Endometrial microvascular endothelial cells (primary cell): ENCODE data around the gene HS6ST3. TPM values are rescaled to one million over a fixed set of nuclear protein-coding genes. Genes with fewer than 3 reads are reported as not detected.
"Not testable (repeated sequence)": the region's sequence is repeated elsewhere in the genome, so short reads cannot be mapped to it uniquely, and the experiment has no call there.

Experiments used
- in situ Hi-C: cut with HindIII; loops from 2 replicates; pipeline ENCODE4 v1.10.0; 2017; ENCODE audit warnings: low sequenced_read_pairs, low pct_unique_long_range_greater_than_20kb; ENCODE audit errors: inconsistent ontology term
- total RNA-seq: library from RNA; depleted of rRNA; stranded (reverse); fragments of >200 nt; gene quantifications from one replicate; pipeline ENCODE4 v1.2.3, GENCODE V29; 2015; ENCODE audit errors: inconsistent ontology term

The HS6ST3 gene
- total RNA-seq, 1 donor from 2014 or later = not detected

DNA sequence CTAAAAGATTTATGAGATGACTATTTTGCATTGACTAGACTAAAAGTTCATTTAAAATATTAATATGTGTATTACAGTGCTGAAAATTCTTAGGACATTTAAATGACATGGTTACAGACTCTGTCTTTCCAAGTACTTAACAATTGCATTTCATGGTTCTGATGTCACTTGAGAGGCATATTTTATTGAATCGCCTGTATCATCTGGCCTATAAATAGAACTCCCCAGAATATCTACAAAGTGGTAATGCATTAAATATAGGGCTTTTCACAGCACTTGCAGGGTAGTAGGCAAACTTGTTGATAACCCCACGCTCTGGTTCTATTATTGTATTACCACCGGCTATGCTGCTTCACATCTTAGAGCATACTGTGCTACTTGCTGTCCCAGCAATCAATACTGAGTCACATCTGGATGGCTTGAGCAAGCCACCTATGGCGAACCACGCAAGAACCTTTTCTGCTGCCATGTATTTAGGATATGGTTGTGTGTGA is 400.6 kb downstream of the HS6ST3 start:
- in situ Hi-C loops = no loop called here

DNA sequence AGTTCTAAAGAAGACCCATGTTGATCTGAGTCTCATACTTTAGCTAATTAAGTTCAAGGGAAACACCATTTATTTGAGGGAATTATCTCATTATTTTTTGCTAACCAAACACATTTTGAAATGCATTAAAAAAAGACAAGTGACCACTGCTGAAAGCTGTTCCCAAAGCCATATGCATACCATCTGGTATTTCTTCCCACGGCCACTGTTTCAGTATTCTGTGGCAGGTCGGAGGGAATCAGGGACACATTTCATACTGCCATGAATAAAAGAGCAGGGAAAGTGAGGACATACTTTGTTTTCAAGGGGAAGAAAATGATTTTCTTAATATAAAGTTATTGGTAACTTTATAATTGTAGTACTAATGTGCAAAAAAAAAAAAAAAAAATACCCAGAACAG is 401.2 kb downstream of the HS6ST3 start:
- in situ Hi-C loops = no loop called here

- in situ Hi-C loops = no loop called here
Measured at GRCh38 chr13:96492766-96493165, 402.9 kb downstream of the HS6ST3 start.

DNA sequence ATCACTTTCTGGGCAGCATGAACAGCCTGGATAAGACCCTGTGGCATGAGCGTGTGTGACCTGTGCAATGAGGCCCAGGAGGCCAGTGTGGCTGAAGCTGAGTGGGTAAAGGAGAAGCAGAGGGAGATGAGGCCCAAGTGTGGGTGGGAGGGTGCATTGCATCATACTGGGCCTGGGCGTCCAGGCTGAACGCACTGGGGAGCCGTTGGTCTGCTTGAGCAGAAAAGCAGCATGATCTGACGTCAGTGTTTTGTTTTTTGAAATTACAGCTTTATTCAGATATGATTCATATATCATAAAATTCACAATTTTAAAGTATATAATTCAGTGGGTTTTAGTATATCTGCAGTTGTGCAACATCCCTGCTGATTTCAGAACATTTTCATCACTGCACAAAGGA is 409.7 kb downstream of the HS6ST3 start:
- in situ Hi-C loops = no loop called here

- in situ Hi-C loops = no loop called here
Measured at GRCh38 chr13:96500953-96501352, 411.0 kb downstream of the HS6ST3 start.

- in situ Hi-C loops = no loop called here
Measured at GRCh38 chr13:96503481-96503880, 413.6 kb downstream of the HS6ST3 start.

GRCh38 chr13:96511587-96511986 is 421.7 kb downstream of the HS6ST3 start:
- in situ Hi-C loops = no loop called here

DNA sequence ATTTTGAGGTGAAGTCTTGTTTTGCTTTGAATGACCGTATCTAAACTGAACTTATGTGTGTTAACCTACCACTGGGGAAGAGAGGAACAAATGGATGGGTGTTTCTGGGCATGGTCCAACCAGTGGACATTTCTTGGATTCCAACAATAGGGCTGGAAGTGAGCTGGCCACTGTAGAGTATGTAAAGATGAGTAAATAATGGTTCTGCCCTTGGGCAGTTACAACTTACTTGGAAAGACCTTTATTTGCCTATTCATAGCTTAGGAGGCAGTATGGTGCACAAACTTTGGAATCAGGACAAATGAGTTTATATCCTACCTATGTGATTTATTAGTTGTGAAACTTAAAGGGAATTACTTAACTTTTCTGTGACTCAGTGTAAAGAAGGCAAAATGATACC is 429.5 kb downstream of the HS6ST3 start:
- in situ Hi-C loops = no loop called here

DNA sequence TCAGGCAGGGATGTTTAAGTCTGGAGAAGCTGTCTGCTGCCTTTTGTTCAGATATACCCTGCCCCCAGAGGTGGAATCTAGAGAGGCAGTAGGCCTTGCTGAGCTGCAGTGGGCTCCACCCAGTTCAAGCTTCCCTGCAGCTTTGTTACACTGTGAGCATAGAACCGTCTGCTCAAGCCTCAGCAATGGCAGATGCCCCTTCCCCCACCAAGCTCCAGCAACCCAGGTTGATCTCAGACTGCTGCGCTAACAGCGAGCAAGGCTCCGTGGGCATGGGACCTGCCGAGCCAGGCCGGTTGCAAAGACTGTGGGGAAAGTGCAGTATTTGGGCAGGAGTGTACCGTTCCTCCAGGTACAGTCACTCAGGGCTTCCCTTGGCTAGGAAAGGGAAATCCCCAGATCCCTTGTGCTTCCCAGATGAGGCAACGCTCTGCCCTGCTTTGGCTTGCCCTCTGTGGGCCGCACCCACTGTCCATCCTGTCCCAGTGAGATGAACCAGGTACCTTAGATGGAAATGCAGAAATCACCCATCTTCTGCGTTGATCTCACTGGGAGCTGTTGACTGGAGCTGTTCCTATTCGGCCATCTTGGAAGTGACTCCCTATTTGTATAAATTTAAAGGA is 434.6 kb downstream of the HS6ST3 start:
- in situ Hi-C loops = not testable (repeated sequence)

DNA sequence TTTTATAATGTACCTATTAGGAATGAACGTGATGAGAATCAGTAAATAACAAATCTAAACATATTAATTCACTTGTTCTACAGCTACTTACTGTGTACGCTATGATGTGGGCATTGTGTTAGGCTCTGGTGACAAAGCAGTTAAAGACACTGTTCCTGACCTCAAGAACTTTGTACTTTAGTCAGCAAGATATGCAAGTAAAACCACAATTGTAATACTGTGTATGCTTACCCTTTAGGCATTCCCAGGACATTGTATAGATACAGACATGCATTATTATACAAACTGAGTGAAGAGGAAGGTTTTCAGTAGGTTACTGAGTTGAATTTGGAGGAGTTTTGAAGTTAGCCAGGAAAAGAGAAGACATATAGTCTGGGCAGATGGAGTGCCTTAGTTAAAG is 435.8 kb downstream of the HS6ST3 start:
- in situ Hi-C loops = no loop called here

- in situ Hi-C loops = no loop called here
Measured at GRCh38 chr13:96527497-96527896, 437.6 kb downstream of the HS6ST3 start.

DNA sequence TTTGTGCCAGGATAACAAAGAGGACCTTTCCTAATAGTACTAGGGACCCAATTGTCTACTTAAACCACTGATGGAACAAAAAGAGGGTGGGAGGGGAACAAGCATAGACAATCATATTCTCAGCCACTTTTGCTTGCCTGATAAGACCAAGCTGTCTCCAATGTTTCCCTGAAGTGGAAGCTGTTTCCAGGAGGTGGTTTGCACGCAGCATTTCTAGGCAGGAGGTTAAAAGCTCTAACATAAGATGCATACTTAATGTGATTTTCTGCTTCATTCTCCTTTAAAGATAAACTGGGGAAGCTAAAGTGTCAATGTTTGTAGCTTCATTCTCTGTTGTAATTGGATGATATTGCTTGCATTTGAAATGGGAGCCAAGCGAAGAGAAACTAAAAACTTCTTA is 442.9 kb downstream of the HS6ST3 start:
- in situ Hi-C loops = no loop called here

DNA sequence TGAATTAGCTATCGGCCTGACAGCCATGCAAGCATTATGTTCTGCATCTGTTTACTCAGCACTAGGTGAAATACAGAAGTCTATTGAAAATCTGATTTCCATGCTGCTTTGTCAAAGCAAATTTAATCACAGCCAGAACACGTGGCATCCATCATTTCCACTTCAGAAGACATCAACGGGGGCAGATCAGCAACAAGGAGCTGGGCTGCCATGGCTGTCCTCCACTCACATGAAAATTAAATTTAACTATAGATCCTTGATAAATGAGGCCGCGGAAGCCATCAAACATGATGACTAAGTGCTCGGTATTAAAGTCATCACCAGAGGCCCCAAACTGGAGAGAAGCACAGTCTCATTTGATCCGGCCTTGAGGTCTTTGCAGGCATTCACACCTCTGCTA is 443.5 kb downstream of the HS6ST3 start:
- in situ Hi-C loops = no loop called here

GRCh38 chr13:96539791-96540190 is 449.9 kb downstream of the HS6ST3 start:
- in situ Hi-C loops = no loop called here

- in situ Hi-C loops = no loop called here
Measured at GRCh38 chr13:96540670-96541069, 450.8 kb downstream of the HS6ST3 start.

DNA sequence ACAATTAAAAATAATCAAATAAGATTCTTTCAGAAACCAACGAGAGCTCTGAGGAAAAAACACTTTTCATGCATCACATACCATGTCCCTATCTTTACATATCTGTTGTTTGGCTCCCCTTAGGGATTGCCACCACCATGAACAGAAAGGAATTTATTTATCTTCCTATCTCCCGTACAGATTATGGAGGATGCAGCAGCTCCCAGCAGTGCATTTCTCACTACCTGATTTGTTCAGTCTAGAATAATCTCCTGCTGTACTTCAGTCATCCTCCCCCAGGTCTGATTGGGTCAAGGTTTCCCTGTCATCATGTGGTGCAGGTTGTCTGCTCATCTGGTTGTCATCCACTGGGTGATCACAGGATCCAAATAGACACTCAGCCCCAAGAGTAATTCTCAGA is 453.1 kb downstream of the HS6ST3 start:
- in situ Hi-C loops = no loop called here

DNA sequence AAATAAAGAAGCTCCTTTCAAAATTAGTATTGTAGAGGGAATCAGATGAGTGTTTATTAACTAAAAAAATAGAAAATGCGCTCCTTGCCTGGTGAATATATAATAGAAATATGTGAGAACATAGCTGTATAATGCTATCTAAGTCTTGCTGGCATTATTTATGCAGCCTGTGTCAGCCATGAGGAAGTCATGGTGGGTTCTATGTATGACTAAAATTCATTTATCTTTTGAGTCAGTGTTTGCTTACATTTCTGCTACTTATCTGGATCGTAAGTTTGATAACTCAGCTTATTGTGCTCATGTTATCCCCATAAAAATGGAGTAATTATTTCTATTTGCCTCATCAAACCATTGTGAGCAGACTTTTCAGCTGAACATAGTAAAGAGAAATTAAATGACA is 455.1 kb downstream of the HS6ST3 start:
- in situ Hi-C loops = no loop called here

GRCh38 chr13:96546463-96546862 is 456.6 kb downstream of the HS6ST3 start:
- in situ Hi-C loops = no loop called here

DNA sequence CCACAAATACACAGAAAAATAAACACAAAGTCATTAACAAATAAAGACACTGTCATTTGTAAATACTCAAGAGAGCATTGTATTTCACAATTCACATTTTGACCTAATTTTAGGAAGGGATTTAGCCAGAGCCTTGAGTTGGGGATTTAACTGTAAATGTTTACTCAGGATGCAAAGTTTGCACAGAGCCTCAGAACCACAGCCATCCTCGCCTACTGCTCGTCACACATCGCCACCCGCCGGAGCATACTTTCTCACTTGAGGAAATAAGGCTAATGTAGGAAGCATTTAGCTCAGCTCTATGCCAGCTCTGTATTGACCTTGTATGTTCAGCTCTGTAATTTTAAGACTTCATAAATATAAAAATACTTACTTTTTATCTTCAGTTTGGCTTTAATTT is 461.6 kb downstream of the HS6ST3 start:
- in situ Hi-C loops = no loop called here

- in situ Hi-C loops = no loop called here
Measured at GRCh38 chr13:96552559-96552958, 462.7 kb downstream of the HS6ST3 start.

GRCh38 chr13:96553796-96554195 is 463.9 kb downstream of the HS6ST3 start:
- in situ Hi-C loops = no loop called here
